ENCODE data around the gene NKX6-2.
"Not testable (repeated sequence)": the region's sequence is repeated elsewhere in the genome, so short reads cannot be mapped to it uniquely, and the experiment has no call there.

The NKX6-2 gene

DNA sequence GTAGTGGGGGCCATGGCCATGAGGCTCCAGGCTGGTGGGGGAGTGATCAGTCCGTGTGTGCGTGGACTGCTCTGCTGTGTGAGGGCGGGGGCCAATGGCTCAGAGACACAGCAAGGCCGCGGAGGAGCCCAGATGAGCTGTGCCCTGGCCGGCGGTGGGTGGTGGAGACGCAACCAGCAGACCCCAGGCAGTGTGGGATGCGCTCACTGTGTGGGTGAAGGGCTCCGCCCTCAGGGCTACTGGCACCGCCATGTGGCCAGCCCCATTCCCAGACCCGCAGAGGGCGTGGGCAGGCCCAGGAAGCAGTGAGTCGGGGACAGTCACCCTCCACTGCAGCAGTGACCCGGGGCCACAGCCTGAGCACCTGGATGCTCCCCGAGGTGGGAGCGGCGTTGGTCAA lies 9.1 kb downstream of the NKX6-2 start:
- H3K4me3 ChIP-seq (ENCODE audit: low read length), result no peak overlapping the region
- no peak for DNase-seq (ENCODE audit: low read depth)
- TF ChIP-seq, protein P1, sequence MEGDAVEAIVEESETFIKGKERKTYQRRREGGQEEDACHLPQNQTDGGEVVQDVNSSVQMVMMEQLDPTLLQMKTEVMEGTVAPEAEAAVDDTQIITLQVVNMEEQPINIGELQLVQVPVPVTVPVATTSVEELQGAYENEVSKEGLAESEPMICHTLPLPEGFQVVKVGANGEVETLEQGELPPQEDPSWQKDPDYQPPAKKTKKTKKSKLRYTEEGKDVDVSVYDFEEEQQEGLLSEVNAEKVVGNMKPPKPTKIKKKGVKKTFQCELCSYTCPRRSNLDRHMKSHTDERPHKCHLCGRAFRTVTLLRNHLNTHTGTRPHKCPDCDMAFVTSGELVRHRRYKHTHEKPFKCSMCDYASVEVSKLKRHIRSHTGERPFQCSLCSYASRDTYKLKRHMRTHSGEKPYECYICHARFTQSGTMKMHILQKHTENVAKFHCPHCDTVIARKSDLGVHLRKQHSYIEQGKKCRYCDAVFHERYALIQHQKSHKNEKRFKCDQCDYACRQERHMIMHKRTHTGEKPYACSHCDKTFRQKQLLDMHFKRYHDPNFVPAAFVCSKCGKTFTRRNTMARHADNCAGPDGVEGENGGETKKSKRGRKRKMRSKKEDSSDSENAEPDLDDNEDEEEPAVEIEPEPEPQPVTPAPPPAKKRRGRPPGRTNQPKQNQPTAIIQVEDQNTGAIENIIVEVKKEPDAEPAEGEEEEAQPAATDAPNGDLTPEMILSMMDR (conservative IDR thresholded peaks at IDR 0.05; ENCODE audit: low read length), result no peak

DNA sequence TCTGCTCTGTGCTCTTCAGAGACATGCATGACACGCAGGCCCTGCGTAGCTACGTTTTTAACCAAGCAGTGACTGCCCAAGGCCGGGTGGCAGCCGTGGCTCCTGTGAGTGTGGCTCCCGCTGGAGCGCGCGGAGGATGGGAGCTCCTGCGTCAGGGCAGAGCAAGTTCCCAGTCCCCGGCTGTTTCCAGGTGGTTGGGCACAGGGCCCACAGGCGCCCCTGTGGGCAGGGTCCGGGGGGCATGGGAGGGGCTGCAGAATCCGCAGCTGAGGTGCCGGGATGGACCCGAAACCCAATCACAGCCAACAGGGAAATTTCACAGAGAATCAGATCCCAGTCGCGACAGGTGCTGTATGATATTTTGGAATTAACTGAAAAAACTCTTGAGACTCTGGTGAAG lies 9.8 kb downstream of the NKX6-2 start:
- no peak for DNase-seq (ENCODE audit: low read depth)
- H3K4me3 ChIP-seq (ENCODE audit: low read length), result no peak overlapping the region
- TF ChIP-seq, protein P1 (conservative IDR thresholded peaks at IDR 0.05; ENCODE audit: low read length), result no peak

DNA sequence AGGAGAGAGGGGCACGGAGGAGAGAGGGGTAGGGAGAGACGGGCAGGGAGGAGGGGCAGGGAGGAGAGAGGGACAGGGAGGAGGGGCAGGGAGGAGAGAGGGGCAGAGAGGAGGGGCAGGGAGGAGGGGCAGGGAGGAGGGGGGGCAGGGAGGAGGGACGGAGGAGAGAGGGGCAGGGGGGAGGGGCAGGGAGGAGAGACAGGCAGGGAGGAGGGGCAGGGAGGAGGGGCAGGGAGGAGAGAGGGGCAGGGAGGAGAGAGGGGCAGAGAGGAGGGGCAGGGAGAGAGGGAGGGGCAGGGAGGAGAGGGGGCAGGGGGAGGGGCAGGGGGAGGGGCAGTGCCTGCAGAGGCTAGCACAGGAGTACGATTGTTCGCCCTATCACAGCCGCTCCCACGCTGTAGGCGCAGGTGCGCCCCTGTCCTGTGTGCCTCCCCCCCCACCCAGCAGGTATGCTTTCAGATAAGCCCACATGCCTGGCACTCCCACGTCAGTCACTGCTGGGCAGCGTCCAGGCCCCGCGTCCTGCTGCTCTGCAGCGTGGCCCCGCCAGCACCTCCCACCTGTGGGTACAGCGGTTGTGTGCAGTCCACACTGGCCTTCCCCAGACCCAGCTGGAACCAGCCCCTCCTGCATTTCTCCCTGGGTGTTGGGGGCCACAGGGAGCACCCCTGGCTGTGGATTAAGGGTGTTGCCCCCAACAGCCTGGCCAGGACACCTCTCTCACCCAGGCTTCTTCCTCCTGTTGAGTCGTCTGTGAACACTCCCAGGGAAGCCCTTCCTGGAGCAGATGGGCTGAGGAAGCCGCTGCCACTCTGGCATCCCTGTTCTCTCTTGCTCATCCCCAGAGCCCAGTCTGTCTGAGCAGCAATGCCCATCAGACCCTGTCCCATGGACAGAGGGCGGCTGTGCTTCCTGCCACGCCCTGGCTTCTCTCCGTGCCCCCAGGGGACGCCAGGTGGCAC lies 10.8 kb downstream of the NKX6-2 start:
- TF ChIP-seq, protein P1 (conservative IDR thresholded peaks at IDR 0.05; ENCODE audit: low read length), result no peak
- DNase-seq (ENCODE audit: low read depth), result no peak
- no peak overlapping the region for H3K4me3 ChIP-seq (ENCODE audit: low read length)

DNA sequence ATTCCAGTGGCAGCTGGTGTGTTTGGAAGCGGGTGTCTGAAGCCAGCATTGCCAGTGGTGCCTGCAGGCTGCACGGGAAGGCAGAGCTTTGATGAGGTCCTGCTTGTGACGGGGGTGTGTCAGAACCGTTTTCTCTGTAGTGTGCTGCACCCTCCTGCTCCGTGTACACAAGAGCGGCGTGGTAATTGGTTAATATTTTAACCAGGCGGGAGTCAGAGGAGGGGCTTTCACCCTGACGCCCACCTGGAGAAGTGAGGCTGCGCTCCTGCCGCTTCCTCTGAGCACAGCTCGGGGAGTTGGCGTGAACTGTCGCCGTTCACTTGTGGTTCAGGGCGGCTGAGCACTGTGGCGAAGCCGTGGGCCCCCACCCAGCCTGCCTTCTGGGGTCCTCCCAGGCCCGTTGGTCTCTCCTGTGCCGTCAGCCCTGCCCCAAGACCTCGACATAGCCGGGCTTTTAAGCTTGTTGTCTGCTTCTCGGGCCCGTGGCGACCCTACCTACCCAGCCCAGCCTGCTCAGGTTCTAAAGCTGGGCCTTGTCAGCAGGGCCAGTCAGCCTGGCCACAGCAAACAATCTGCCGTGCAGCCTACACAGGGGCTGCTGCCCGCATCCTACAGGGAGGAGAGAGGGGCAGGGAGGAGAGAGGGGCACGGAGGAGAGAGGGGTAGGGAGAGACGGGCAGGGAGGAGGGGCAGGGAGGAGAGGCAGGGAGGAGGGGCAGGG lies 11.6 kb downstream of the NKX6-2 start:
- no peak for DNase-seq (ENCODE audit: low read depth)
- TF ChIP-seq, protein P1 (conservative IDR thresholded peaks at IDR 0.05; ENCODE audit: low read length), result no peak

DNA sequence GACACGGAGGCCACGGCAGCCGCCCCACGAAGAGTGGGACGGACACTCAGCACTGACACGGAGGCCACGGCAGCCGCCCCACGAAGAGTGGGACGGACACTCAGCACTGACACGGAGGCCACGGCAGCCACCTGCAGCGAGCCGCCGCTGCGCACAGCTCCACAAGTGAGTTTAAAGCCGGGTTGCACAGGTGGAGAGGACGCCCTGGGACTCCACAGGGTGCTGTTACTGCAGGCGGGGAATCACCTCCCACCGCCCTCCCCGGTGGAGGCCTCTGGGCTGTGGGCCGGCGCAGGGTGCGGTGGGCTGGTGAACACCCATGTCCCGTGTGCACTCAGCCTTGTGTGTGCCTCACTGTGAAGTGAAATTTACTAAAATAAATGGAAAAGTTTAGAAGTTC lies 13.1 kb downstream of the NKX6-2 start:
- DNase-seq (ENCODE audit: low read depth); H3K4me3 ChIP-seq (ENCODE audit: low read length): not testable (repeated sequence)

More for the DNA sequence above, 11.6 kb downstream of the NKX6-2 start:
- no peak overlapping the region for H3K4me3 ChIP-seq (ENCODE audit: low read length)

DNA sequence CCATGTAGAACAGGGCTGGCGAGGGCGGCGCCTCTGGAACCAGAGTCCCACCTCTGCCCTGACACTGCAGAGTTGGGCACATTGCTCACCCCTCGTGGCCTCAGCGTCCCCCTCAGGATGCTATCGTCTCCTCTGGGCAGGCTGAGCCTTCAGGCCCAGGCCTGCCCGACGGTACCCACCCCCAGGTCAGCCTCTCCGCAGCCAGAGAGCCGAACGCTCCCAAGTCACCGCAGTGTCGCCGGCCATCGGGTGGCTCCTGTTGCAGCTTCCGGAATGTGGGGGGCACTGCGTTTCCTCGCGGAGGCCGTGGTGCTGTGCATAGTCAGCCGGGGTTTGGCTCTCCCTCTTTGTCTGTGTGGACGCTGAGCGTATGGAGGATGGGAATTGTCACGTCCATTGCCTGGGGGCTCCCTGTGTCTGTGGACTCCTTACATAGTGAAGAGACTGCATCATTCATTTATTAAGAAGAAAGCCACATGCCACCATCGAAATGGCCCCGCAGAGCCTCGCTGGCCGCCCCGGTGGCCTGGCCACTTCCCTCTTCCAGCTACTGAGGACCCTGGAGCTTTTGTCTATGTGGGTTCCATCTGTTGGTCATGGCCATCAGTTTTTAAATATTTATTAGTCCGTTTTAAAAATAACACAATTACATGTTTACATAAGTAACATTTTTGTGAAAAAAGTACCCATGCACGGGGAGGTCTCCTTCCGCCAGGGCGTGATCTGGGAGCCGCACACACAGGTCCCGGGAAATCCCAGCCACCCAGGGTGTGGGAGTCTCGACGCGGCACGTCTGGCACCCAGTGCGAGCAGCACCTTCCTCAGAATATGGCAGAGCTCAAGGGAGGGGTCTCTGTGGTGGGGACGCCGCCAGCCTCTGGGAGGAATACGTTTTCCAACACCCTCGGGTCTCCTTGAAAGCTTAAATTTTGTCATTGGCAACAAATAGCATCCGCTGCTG lies 15.6 kb downstream of the NKX6-2 start:
- DNase-seq (ENCODE audit: low read depth), result no peak
- TF ChIP-seq, protein P1 (conservative IDR thresholded peaks at IDR 0.05; ENCODE audit: low read length), result no peak

More for the DNA sequence above, 15.6 kb downstream of the NKX6-2 start:
- H3K4me3 ChIP-seq (ENCODE audit: low read length), result no peak overlapping the region

Measured in AG10803 (cell line).